HCT116 (cell line): ENCODE results near the gene TAS2R60.
A peak's percentile ranks its signal among the peaks of the same experiment; 100 is the strongest.

ENCODE experiments used
- CTCF ChIP-seq, 3 experiments: fragments of 200-600 bp in 1 of 3; sonication (generic) in 1 of 3; IDR thresholded peaks in 2 of 3; conservative IDR thresholded peaks in 1 of 3; 2 replicates each; pipeline ENCODE4 v1.5.1; 2012 to 2017; ENCODE audit warnings: low read depth in 2 of 3, low read length in 2 of 3, antibody characterized with exemption in 1 of 3, borderline replicate concordance in 1 of 3, control low read depth in 1 of 3, mild to moderate bottlenecking in 1 of 3, mixed read lengths in 1 of 3, mixed run types in 1 of 3, moderate library complexity in 1 of 3; ENCODE audit not compliant: insufficient read depth in 1 of 3
- POLR2A ChIP-seq: IDR thresholded peaks from 2 replicates; pipeline ENCODE4 v1.7.0; 2011; ENCODE audit warnings: borderline replicate concordance; ENCODE audit not compliant: insufficient read depth, insufficient read length; ENCODE audit errors: extremely low read depth
- POLR2AphosphoS5 ChIP-seq: IDR thresholded peaks from 2 replicates; pipeline ENCODE4 v1.6.1; 2011; ENCODE audit warnings: mild to moderate bottlenecking, low read depth, low read length, moderate library complexity
- SP1 ChIP-seq: IDR thresholded peaks from 2 replicates; pipeline ENCODE4 v1.6.1; 2012; ENCODE audit warnings: low read depth
- TCF7L2 ChIP-seq: IDR thresholded peaks from 2 replicates; pipeline ENCODE4 v1.7.0; 2011; ENCODE audit warnings: borderline replicate concordance, inconsistent platforms; ENCODE audit not compliant: insufficient read depth, insufficient read length; ENCODE audit errors: extremely low read depth
- YY1 ChIP-seq: IDR thresholded peaks from 2 replicates; pipeline ENCODE4 v1.6.1; 2011; ENCODE audit warnings: low read length, low read depth, moderate library complexity, mild to moderate bottlenecking; ENCODE audit not compliant: insufficient replicate concordance; ENCODE audit errors: extremely low read depth
- ZFX ChIP-seq: fragments of 450-650 bp; IDR thresholded peaks from 2 replicates; pipeline ENCODE4 v1.6.1; 2017
- TF ChIP-seq, protein P1 (sequence below): IDR thresholded peaks from 2 replicates; pipeline ENCODE4 v1.6.1; 2012; ENCODE audit warnings: low read depth

DNA sequence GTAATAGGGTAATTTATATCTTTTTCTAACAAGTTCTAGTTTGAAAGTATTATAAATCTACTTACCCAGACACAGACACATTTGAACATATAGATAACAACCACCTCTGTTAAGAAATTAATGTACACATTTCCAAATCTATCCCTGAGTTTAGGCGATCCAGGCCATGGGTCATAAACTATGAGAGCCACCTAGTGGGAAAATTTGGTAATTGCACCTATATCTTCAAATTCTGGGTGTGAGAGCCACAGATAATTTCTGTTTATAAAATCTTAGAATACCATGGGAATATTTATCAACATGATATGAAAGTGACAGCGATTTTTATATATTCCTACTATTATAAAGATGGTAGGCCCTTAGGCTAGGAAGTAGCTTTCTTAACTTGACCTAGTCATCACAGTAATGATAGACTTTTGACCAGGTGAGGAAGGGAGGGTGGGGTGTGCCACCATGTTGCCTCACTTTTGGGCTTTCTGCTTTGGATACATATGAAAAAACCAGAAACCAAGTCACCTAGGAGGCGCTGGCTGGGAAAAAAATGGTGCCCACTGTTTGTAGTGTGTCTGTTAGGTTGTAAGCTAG lies 26.6 kb upstream of the TAS2R60 start:
- TF ChIP-seq CTCF (IDR thresholded peaks at IDR 0.05 in 2 of 3, conservative IDR thresholded peaks at IDR 0.05 in 1 of 3; ENCODE audit: borderline replicate concordance in 1 of 3, insufficient read depth in 1 of 3, low read depth in 2 of 3, low read length in 2 of 3) (peak; percentile 53 to 80 (median 75)), POLR2AphosphoS5 (no peak), POLR2A (no peak), TCF7L2 (no peak), SP1 (no peak), YY1 (no peak), ZFX (no peak)
- TF ChIP-seq, protein P1, sequence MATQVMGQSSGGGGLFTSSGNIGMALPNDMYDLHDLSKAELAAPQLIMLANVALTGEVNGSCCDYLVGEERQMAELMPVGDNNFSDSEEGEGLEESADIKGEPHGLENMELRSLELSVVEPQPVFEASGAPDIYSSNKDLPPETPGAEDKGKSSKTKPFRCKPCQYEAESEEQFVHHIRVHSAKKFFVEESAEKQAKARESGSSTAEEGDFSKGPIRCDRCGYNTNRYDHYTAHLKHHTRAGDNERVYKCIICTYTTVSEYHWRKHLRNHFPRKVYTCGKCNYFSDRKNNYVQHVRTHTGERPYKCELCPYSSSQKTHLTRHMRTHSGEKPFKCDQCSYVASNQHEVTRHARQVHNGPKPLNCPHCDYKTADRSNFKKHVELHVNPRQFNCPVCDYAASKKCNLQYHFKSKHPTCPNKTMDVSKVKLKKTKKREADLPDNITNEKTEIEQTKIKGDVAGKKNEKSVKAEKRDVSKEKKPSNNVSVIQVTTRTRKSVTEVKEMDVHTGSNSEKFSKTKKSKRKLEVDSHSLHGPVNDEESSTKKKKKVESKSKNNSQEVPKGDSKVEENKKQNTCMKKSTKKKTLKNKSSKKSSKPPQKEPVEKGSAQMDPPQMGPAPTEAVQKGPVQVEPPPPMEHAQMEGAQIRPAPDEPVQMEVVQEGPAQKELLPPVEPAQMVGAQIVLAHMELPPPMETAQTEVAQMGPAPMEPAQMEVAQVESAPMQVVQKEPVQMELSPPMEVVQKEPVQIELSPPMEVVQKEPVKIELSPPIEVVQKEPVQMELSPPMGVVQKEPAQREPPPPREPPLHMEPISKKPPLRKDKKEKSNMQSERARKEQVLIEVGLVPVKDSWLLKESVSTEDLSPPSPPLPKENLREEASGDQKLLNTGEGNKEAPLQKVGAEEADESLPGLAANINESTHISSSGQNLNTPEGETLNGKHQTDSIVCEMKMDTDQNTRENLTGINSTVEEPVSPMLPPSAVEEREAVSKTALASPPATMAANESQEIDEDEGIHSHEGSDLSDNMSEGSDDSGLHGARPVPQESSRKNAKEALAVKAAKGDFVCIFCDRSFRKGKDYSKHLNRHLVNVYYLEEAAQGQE = no peak
